Sigmoid colon (tissue), 4 donors: Measurements from ENCODE around the gene FN1.

Experiments
- CTCF ChIP-seq, 4 experiments: fragments of 450-650 bp in 3 of 4; fragments of 200-600 bp in 1 of 4; IDR thresholded peaks; one replicate each; pipeline ENCODE4 v1.5.1; 2016 to 2019; ENCODE audit warnings: antibody characterized with exemption in 4 of 4, mild to moderate bottlenecking in 3 of 4, moderate library complexity in 2 of 4
- EP300 ChIP-seq, 4 donors: sonication (generic); formaldehyde crosslinking; IDR thresholded peaks; one replicate each; pipeline ENCODE4 v1.6.1; 2017; ENCODE audit warnings: antibody characterized with exemption in 4 of 4
- POLR2A ChIP-seq, 2 donors: fragments of 450-650 bp; IDR thresholded peaks; one replicate each; pipeline ENCODE4 v1.6.1; 2016; ENCODE audit warnings: antibody characterized with exemption in 2 of 2, mild to moderate bottlenecking in 2 of 2, moderate library complexity in 2 of 2
- POLR2AphosphoS5 ChIP-seq, 4 donors: sonication (generic); formaldehyde crosslinking; IDR thresholded peaks; one replicate each; pipeline ENCODE4 v1.6.1; 2017; ENCODE audit warnings: antibody characterized with exemption in 4 of 4

- TF ChIP-seq CTCF (IDR thresholded peaks at IDR 0.05), result no peak
- TF ChIP-seq POLR2AphosphoS5 (IDR thresholded peaks at IDR 0.05), result no peak
- no peak for TF ChIP-seq POLR2A (IDR thresholded peaks at IDR 0.05)
- TF ChIP-seq EP300 (IDR thresholded peaks at IDR 0.05), result no peak
Measured at GRCh38 chr2:215313255-215313613, 122.6 kb downstream of the FN1 start.
